HepG2 (cell line): Measurements from ENCODE around the gene ANKRD6. TPM values are rescaled to one million over a fixed set of nuclear protein-coding genes. Genes with fewer than 3 reads are reported as not detected.

Source experiments
- ATAC-seq: fragments of 200-7000 bp; cut with Tn5 transposase; 3 replicates; pipeline ENCODE4 v1.9.1; 2020; ENCODE audit warnings: mild to moderate bottlenecking, moderate library complexity
- BruUV-seq: library from RNA; stranded (reverse); fragments of 400-500 nt; replicated peaks from 2 replicates; lab custom pipeline; 2021; lab: Mats Ljungman, UMichigan
- CTCF ChIA-PET: fragments of 300-600 bp; formaldehyde crosslinking; extraction: SDS; loops from one replicate; lab custom pipeline; 2021; ENCODE audit warnings: low total read pairs, inconsistent platforms, low intra/inter-chr PET ratio; lab: Yijun Ruan, JAX
- POLR2A ChIA-PET: fragments of 350-600 bp; sonication (Branson Sonifier 250); formaldehyde crosslinking; loops from one replicate; lab custom pipeline; 2020; ENCODE audit warnings: antibody characterized with exemption, inconsistent platforms; lab: Yijun Ruan, JAX
- DNase-seq: peaks from one replicate; pipeline ENCODE4 v3.0.0-alpha.2; 2015; ENCODE audit warnings: low spot score
- FAIRE-seq: peaks from 3 replicates; lab custom pipeline; 2011; peaks lifted over from hg19 to GRCh38; lab: Jason Lieb, UNC
- H2AFZ ChIP-seq: one replicate; pipeline ENCODE4 v1.6.1; 2011; ENCODE audit warnings: low read length, inconsistent platforms
- H3K27ac ChIP-seq: fragments of 300-600 bp; 3 replicates; pipeline ENCODE4 v1.8.0; 2011; ENCODE audit warnings: mixed run types, mild to moderate bottlenecking, mixed read lengths, low read length, inconsistent platforms; ENCODE audit not compliant: insufficient read depth; ENCODE audit errors: extremely low read length
- H3K27me3 ChIP-seq, 2 experiments: fragments of 200-600 bp in 1 of 2; 2 replicates in 1 of 2; 3 replicates in 1 of 2; pipeline versions ENCODE4 v1.6.0 to v1.8.0; 2011; ENCODE audit warnings: low read length in 2 of 2, mild to moderate bottlenecking in 2 of 2, moderate library complexity in 2 of 2, inconsistent platforms in 1 of 2; ENCODE audit not compliant: insufficient read depth in 2 of 2, control insufficient read depth in 1 of 2
- H3K36me3 ChIP-seq, 2 experiments: fragments of 200-600 bp in 1 of 2; replicated peaks in 1 of 2; 2 replicates in 1 of 2; 3 replicates in 1 of 2; pipeline versions ENCODE4 v1.5.1 to v1.8.0; 2011; ENCODE audit warnings: low read length in 2 of 2, inconsistent platforms in 1 of 2; ENCODE audit not compliant: insufficient read depth in 2 of 2, control insufficient read depth in 1 of 2
- H3K4me1 ChIP-seq: 2 replicates; pipeline ENCODE4 v1.5.1; 2012; ENCODE audit warnings: low read length, inconsistent platforms; ENCODE audit not compliant: insufficient read depth
- H3K4me2 ChIP-seq: 2 replicates; pipeline ENCODE4 v1.6.0; 2011; ENCODE audit warnings: low read depth, low read length, inconsistent platforms
- H3K4me3 ChIP-seq, 3 experiments: fragments of 200-600 bp in 1 of 3; sonication (generic), shearing (Covaris generic) in 1 of 3; replicated peaks in 1 of 3; 2 replicates each; pipeline ENCODE4 v1.5.1; 2011 to 2016; ENCODE audit warnings: low read length in 3 of 3, inconsistent platforms in 2 of 3, low read depth in 2 of 3, mild to moderate bottlenecking in 2 of 3, control low read depth in 1 of 3, mixed read lengths in 1 of 3; ENCODE audit not compliant: insufficient read depth in 1 of 3
- H3K79me2 ChIP-seq: one replicate; pipeline ENCODE4 v1.6.1; 2011; ENCODE audit warnings: low read length, inconsistent platforms; ENCODE audit not compliant: insufficient read depth
- H3K9ac ChIP-seq: 2 replicates; pipeline ENCODE4 v1.6.0; 2011; ENCODE audit warnings: mild to moderate bottlenecking, low read depth, low read length, inconsistent platforms; ENCODE audit not compliant: insufficient read depth
- H3K9me3 ChIP-seq: 2 replicates; pipeline ENCODE4 v1.5.1; 2012; ENCODE audit warnings: mild to moderate bottlenecking, low read length
- H4K20me1 ChIP-seq: 2 replicates; pipeline ENCODE4 v1.6.0; 2011; ENCODE audit warnings: inconsistent platforms, mild to moderate bottlenecking, low read length, moderate library complexity; ENCODE audit not compliant: insufficient read depth
- CEBPG ChIP-seq: IDR thresholded peaks from 2 replicates; pipeline ENCODE4 v1.6.1; 2016
- HNRNPK ChIP-seq: fragments of 200-400 bp; formaldehyde crosslinking; IDR thresholded peaks from 2 replicates; pipeline ENCODE4 v1.6.1; 2018; ENCODE audit warnings: low read length, low read depth, moderate library complexity, mild to moderate bottlenecking; ENCODE audit not compliant: poor library complexity, severe bottlenecking
- HOXA7 ChIP-seq: sonication (generic); formaldehyde crosslinking; IDR thresholded peaks from 2 replicates; pipeline ENCODE4 v1.8.1; 2022; ENCODE audit warnings: mild to moderate bottlenecking, missing genetic modification reagents, moderate library complexity
- JARID2 ChIP-seq: sonication (generic); formaldehyde crosslinking; IDR thresholded peaks from 2 replicates; pipeline ENCODE4 v1.8.1; 2023; ENCODE audit warnings: missing genetic modification reagents, inconsistent platforms; ENCODE audit not compliant: insufficient replicate concordance
- MAFK ChIP-seq, 2 experiments: IDR thresholded peaks in 1 of 2; conservative IDR thresholded peaks in 1 of 2; 2 replicates each; pipeline ENCODE4 v1.6.1; 2011; ENCODE audit warnings: improper control_type of control experiment in 2 of 2, low read length in 2 of 2
- NR2F1 ChIP-seq, 2 experiments: fragments of 450-650 bp in 1 of 2; formaldehyde crosslinking in 1 of 2; IDR thresholded peaks; 2 replicates each; pipeline versions ENCODE4 v1.5.0 to v1.6.1; 2016 to 2020; ENCODE audit warnings: mild to moderate bottlenecking in 1 of 2, missing compliant biosample characterization in 1 of 2, missing genetic modification reagents in 1 of 2, moderate library complexity in 1 of 2
- RFXAP ChIP-seq: sonication (generic); formaldehyde crosslinking; IDR thresholded peaks from 2 replicates; pipeline ENCODE4 v1.4.0; 2020; ENCODE audit warnings: missing genetic modification reagents, borderline replicate concordance
- SYNCRIP ChIP-seq: fragments of 200-400 bp; formaldehyde crosslinking; IDR thresholded peaks from 2 replicates; pipeline ENCODE4 v1.6.1; 2018; ENCODE audit warnings: mild to moderate bottlenecking, low read depth, low read length; ENCODE audit not compliant: insufficient read depth
- TOE1 ChIP-seq: sonication (generic); formaldehyde crosslinking; IDR thresholded peaks from 2 replicates; pipeline ENCODE4 v1.4.0; 2020; ENCODE audit warnings: mild to moderate bottlenecking, missing genetic modification reagents
- ZBTB21 ChIP-seq: sonication (generic); formaldehyde crosslinking; IDR thresholded peaks from 2 replicates; pipeline ENCODE4 v1.4.0; 2020; ENCODE audit warnings: missing genetic modification reagents
- ZKSCAN5 ChIP-seq: sonication (generic); formaldehyde crosslinking; IDR thresholded peaks from 2 replicates; pipeline ENCODE4 v1.5.1; 2020; ENCODE audit warnings: mild to moderate bottlenecking, missing genetic modification reagents
- ZMAT3 ChIP-seq: sonication (generic); formaldehyde crosslinking; conservative IDR thresholded peaks from 2 replicates; pipeline ENCODE4 v1.7.0; 2021; ENCODE audit warnings: missing genetic modification reagents
- ZNF3 ChIP-seq: IDR thresholded peaks from 2 replicates; pipeline ENCODE4 v1.7.0; 2017; ENCODE audit warnings: inconsistent platforms
- ZNF550 ChIP-seq: sonication (generic); formaldehyde crosslinking; IDR thresholded peaks from 2 replicates; pipeline ENCODE4 v1.4.0; 2020; ENCODE audit warnings: mild to moderate bottlenecking, missing genetic modification reagents, borderline replicate concordance
- ZNF766 ChIP-seq: sonication (generic); formaldehyde crosslinking; IDR thresholded peaks from 2 replicates; pipeline ENCODE4 v1.5.0; 2020; ENCODE audit warnings: missing genetic modification reagents, borderline replicate concordance
- WGBS: methylation state at CpG from one replicate; pipeline ENCODE4 v1.1.6; 2017; ENCODE audit warnings: low lambda C conversion rate; 5-methylcytosine and 5-hydroxymethylcytosine counted together
- in situ Hi-C: cut with HindIII; loops from 2 replicates; pipeline ENCODE4 v1.10.0; 2017; ENCODE audit warnings: low pct_unique_long_range_greater_than_20kb; ENCODE audit not compliant: extremely low pct_ligation_motif_present
- intact Hi-C: fragments of 100-400 bp; cut with micrococcal nuclease; formaldehyde crosslinking; loops from one replicate; pipeline ENCODE4 v1.10.0; 2022; ENCODE audit not compliant: unreplicated experiment
- polyA plus RNA-seq, 8 experiments: library from polyadenylated mRNA; depleted of rRNA in 3 of 8; stranded (reverse) in 7 of 8; unstranded in 1 of 8; fragments of >200 nt; fragmentation: Illumina TruSeq in 4 of 8; extraction: Trizol in 4 of 8; gene quantifications; 2 replicates each; pipeline versions ENCODE4 v1.2.1 to v1.2.3, GENCODE V29; 2011 to 2016; ENCODE audit warnings: low read depth in 4 of 8, missing spikeins in 1 of 8, mixed read lengths in 1 of 8; ENCODE audit not compliant: insufficient read depth in 1 of 8
- total RNA-seq, 5 experiments: library from RNA; depleted of rRNA; stranded (reverse); fragments of >200 nt; fragmentation: Illumina TruSeq; extraction: Trizol; gene quantifications; 2 replicates each; pipeline ENCODE4 v1.2.3, GENCODE V29; 2016; ENCODE audit warnings: low read depth in 1 of 5
- TF ChIP-seq, protein P1 (sequence below): sonication (generic); formaldehyde crosslinking; IDR thresholded peaks from 2 replicates; pipeline ENCODE4 v1.4.0; 2020; ENCODE audit warnings: mild to moderate bottlenecking, missing genetic modification reagents
- TF ChIP-seq, protein P2 (sequence below): sonication (generic); formaldehyde crosslinking; IDR thresholded peaks from 2 replicates; pipeline ENCODE4 v1.8.0; 2022; ENCODE audit warnings: mild to moderate bottlenecking, missing genetic modification reagents, moderate library complexity
- TF ChIP-seq, protein P3 (sequence below): sonication (generic); formaldehyde crosslinking; IDR thresholded peaks from 2 replicates; pipeline ENCODE4 v1.8.0; 2022; ENCODE audit warnings: missing genetic modification reagents, low read depth, mild to moderate bottlenecking, borderline replicate concordance

ANKRD6 gene
- total and polyA plus RNA-seq, 2 of the 13 experiments (the other 11 are each of a cell fraction or from before 2014, with no cell fraction given), result 0.18 to 0.36 TPM

DNA sequence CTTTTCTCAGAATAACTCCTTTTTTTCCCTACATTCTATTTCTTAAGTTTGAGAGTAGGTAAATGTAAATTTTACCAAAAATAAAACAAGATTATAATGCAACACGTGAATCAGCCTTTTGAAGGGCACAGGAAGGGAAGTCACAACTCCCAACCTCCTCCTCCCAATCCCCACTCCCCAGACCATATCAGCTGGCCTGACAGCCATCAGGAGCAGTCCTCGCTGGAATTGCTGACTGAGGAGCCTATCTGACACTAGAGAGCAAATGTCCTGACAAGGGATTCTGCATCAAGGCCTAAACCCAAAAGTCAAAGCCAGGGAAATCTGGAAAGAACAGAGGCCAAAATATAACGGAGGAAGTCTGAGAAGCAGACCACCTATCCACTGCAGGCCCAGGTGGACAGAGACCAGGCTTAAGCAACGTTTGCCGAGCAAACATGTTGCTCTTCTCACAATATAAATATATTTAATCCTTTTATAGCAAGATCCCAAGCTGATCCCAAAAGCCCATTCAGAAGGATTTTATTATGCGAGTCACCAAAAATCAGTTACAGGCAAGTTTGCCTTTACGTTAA, 23.4 kb upstream of the ANKRD6 start:
- peaks cover 1 to 51% of the 10 kb centered on the region in 2 experiments; a peak in 4 of 5 replicates for H3K27me3 ChIP-seq

DNA sequence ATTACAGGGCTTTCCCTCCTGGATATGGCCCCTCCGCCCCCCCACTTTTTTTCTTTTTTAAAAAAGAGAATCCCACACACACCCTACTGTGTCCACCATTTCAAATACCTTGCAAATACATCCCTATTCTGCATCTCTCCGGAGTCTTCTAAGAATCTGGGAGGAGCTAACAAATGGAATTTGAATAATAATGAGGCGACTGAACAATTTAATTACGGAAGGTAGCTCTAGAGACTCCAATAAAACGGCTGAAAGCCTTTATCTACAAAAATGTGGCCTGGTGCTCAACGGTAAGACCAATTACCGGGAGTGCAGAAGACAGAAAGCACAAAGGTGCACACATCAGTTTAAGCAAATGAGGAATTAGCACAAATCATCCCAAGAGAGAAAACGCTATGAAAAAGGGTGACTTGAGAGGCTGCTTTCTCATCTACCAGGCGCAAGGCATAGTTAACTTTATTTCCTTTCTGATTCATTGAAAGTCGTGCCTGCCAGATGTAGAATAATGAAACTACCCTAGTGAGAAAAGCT, 22.7 kb upstream of the ANKRD6 start:
- TF ChIP-seq, protein P1, sequence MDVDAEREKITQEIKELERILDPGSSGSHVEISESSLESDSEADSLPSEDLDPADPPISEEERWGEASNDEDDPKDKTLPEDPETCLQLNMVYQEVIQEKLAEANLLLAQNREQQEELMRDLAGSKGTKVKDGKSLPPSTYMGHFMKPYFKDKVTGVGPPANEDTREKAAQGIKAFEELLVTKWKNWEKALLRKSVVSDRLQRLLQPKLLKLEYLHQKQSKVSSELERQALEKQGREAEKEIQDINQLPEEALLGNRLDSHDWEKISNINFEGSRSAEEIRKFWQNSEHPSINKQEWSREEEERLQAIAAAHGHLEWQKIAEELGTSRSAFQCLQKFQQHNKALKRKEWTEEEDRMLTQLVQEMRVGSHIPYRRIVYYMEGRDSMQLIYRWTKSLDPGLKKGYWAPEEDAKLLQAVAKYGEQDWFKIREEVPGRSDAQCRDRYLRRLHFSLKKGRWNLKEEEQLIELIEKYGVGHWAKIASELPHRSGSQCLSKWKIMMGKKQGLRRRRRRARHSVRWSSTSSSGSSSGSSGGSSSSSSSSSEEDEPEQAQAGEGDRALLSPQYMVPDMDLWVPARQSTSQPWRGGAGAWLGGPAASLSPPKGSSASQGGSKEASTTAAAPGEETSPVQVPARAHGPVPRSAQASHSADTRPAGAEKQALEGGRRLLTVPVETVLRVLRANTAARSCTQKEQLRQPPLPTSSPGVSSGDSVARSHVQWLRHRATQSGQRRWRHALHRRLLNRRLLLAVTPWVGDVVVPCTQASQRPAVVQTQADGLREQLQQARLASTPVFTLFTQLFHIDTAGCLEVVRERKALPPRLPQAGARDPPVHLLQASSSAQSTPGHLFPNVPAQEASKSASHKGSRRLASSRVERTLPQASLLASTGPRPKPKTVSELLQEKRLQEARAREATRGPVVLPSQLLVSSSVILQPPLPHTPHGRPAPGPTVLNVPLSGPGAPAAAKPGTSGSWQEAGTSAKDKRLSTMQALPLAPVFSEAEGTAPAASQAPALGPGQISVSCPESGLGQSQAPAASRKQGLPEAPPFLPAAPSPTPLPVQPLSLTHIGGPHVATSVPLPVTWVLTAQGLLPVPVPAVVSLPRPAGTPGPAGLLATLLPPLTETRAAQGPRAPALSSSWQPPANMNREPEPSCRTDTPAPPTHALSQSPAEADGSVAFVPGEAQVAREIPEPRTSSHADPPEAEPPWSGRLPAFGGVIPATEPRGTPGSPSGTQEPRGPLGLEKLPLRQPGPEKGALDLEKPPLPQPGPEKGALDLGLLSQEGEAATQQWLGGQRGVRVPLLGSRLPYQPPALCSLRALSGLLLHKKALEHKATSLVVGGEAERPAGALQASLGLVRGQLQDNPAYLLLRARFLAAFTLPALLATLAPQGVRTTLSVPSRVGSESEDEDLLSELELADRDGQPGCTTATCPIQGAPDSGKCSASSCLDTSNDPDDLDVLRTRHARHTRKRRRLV, result no peak
- TF ChIP-seq, protein P2, sequence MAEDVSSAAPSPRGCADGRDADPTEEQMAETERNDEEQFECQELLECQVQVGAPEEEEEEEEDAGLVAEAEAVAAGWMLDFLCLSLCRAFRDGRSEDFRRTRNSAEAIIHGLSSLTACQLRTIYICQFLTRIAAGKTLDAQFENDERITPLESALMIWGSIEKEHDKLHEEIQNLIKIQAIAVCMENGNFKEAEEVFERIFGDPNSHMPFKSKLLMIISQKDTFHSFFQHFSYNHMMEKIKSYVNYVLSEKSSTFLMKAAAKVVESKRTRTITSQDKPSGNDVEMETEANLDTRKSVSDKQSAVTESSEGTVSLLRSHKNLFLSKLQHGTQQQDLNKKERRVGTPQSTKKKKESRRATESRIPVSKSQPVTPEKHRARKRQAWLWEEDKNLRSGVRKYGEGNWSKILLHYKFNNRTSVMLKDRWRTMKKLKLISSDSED (CRISPR knock-in tag), result no peak
- TF ChIP-seq ZBTB21 (CRISPR knock-in tag) (no peak), ZMAT3 (no peak)
- FAIRE-seq (no peak), ATAC-seq (no peak), DNase-seq (no peak)
- H3K27me3 ChIP-seq, result peaks cover 1 to 51% of the 10 kb centered on the region in 2 experiments; a peak in 4 of 5 replicates
- H4K20me1 ChIP-seq, result no peaks in the 10 kb centered on the region
- ChIA-PET CTCF (no interaction called here), POLR2A (no interaction called here)
- no peak overlapping the region for H3K4me3 ChIP-seq
- intact Hi-C loops, result no loop called here
- H3K36me3 ChIP-seq, result no peaks in the 10 kb centered on the region
- no peak overlapping the region for H3K9ac ChIP-seq
- BruUV-seq, result no TSS peak
- peaks cover 25% of the 10 kb centered on the region for H3K4me1 ChIP-seq
- H3K79me2 ChIP-seq, result no peaks in the 10 kb centered on the region
- WGBS, result 14% methylated on average over 10 of the region's 10 CpGs
- H2AFZ ChIP-seq, result no peak overlapping the region
- in situ Hi-C loops, result no loop called here
- H3K27ac ChIP-seq, result no peak overlapping the region
- no peak overlapping the region for H3K4me2 ChIP-seq
- H3K9me3 ChIP-seq, result no peaks in the 10 kb centered on the region

More for the DNA sequence above, 23.4 kb upstream of the ANKRD6 start:
- intact Hi-C loops, result no loop called here
- Histone ChIP-seq H3K9ac (no peak overlapping the region), H2AFZ (no peak overlapping the region), H3K79me2 (no peaks in the 10 kb centered on the region), H3K36me3 (no peaks in the 10 kb centered on the region), H4K20me1 (no peaks in the 10 kb centered on the region), H3K4me1 (peaks cover 21% of the 10 kb centered on the region), H3K27ac (no peak overlapping the region), H3K4me2 (no peak overlapping the region), H3K4me3 (no peak overlapping the region)
- ChIA-PET CTCF (no interaction called here), POLR2A (no interaction called here)
- BruUV-seq, result no TSS peak
- no peak for DNase-seq
- 34% methylated on average over 5 of the region's 7 CpGs for WGBS
- no peak for FAIRE-seq
- ATAC-seq, result no peak
- TF ChIP-seq ZNF766 (CRISPR knock-in tag), result no peak
- no peak for TF ChIP-seq ZNF3 (CRISPR knock-in tag)
- TF ChIP-seq TOE1, result no peak
- TF ChIP-seq, protein P3, sequence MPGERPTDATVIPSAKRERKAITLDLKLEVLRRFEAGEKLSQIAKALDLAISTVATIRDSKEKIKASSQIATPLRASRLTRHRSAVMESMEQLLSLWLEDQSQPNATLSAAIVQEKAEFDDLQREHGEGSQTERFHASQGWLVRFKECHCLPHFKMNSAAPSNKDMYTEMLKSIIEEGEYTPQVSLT (CRISPR knock-in tag), result no peak
- no peak for TF ChIP-seq RFXAP
- no peak for TF ChIP-seq ZKSCAN5 (CRISPR knock-in tag)
- TF ChIP-seq HNRNPK, result no peak
- no peak for TF ChIP-seq MAFK (conservative IDR thresholded peaks at IDR 0.05 in 1 of 2, IDR thresholded peaks at IDR 0.05 in 1 of 2; ENCODE audit: low read length in 2 of 2)
- no peak for TF ChIP-seq NR2F1 (CRISPR knock-in tag; IDR thresholded peaks at IDR 0.05)
- TF ChIP-seq JARID2 (CRISPR knock-in tag), result no peak
- no peak for TF ChIP-seq ZNF550 (CRISPR knock-in tag)
- no peak for TF ChIP-seq CEBPG (CRISPR knock-in tag)
- no peak for TF ChIP-seq HOXA7 (CRISPR knock-in tag)
- no peak for TF ChIP-seq SYNCRIP
- TF ChIP-seq, all 625 proteins: peak for 0
- H3K9me3 ChIP-seq, result no peaks in the 10 kb centered on the region
- in situ Hi-C loops, result no loop called here
